Ovary (tissue), 3 donors: Measurements from ENCODE around the gene LEPR.

Experiments used
- EP300 ChIP-seq: sonication (generic); formaldehyde crosslinking; IDR thresholded peaks from one replicate; pipeline ENCODE4 v1.6.1; 2017; ENCODE audit warnings: antibody characterized with exemption
- POLR2A ChIP-seq: fragments of 450-650 bp; IDR thresholded peaks from one replicate; pipeline ENCODE4 v1.6.1; 2017; ENCODE audit warnings: antibody characterized with exemption, mild to moderate bottlenecking, moderate library complexity
- TF ChIP-seq, protein P1 (sequence below), 3 donors: fragments of 450-650 bp in 2 of 3; fragments of 200-600 bp in 1 of 3; IDR thresholded peaks; one replicate each; pipeline versions ENCODE4 v1.5.1 to v1.8.0; 2016 to 2022; ENCODE audit warnings: antibody characterized with exemption in 3 of 3, mild to moderate bottlenecking in 1 of 3
- donor health status: DM: no; HTN: no; CAD: no.

DNA sequence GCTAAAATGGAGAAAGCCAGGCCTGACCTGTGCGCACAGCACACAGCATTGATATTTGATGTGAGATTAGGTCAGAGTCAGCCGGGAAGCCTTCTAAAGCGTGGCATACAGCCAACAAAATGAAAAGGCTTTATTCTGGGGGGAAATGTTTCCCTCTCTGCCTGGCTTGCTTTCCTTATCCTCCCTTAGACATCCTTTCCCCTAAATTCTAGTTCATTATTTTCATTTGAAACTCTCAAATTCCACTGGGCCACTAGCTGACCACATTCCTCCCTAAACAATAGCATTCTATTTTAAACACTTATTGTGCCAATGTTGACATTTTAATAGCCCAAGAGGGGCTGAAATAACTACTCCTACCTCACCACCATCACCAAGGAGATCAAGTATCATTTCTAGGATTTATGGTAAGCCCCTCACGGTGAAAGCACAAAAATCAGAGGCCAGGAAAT is 49.4 kb downstream of the LEPR start:
- TF ChIP-seq, protein P1, sequence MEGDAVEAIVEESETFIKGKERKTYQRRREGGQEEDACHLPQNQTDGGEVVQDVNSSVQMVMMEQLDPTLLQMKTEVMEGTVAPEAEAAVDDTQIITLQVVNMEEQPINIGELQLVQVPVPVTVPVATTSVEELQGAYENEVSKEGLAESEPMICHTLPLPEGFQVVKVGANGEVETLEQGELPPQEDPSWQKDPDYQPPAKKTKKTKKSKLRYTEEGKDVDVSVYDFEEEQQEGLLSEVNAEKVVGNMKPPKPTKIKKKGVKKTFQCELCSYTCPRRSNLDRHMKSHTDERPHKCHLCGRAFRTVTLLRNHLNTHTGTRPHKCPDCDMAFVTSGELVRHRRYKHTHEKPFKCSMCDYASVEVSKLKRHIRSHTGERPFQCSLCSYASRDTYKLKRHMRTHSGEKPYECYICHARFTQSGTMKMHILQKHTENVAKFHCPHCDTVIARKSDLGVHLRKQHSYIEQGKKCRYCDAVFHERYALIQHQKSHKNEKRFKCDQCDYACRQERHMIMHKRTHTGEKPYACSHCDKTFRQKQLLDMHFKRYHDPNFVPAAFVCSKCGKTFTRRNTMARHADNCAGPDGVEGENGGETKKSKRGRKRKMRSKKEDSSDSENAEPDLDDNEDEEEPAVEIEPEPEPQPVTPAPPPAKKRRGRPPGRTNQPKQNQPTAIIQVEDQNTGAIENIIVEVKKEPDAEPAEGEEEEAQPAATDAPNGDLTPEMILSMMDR (IDR thresholded peaks at IDR 0.05): no peak
- no peak for TF ChIP-seq POLR2A
- no peak for TF ChIP-seq EP300
